ENCODE results near the gene TSACC. TPM values are rescaled to one million over a fixed set of nuclear protein-coding genes. Genes with fewer than 3 reads are reported as not detected.
A peak's percentile ranks its signal among the peaks of the same experiment; 100 is the strongest.

Gene TSACC
- total and polyA plus RNA-seq, 9 of the 15 experiments (the other 6 are each of a cell fraction or from before 2014, with no cell fraction given) = 0.45 to 7.4 (median 2.6) TPM

GRCh38 chr1:156393095-156393494 is 54.8 kb downstream of the TSACC start:
- no peaks in the 10 kb centered on the region for H3K79me2 ChIP-seq (ENCODE audit: control insufficient read depth, insufficient read depth, low read length)
- no peaks in the 10 kb centered on the region for H3K36me3 ChIP-seq (ENCODE audit: control insufficient read depth, insufficient read depth, low read length)
- in situ Hi-C loops (cut with MboI) (no loop called here), intact Hi-C loops (cut with micrococcal nuclease) (no loop called here)
- H3K9me3 ChIP-seq (replicated peaks; ENCODE audit: control insufficient read depth, insufficient read depth, low read depth, low read length) = no peaks in the 10 kb centered on the region
- no peak overlapping the region for H3K4me3 ChIP-seq
- no peak for TF ChIP-seq TAF1 (IDR thresholded peaks at IDR 0.05; ENCODE audit: control insufficient read depth, extremely low read depth, insufficient read depth, low read length, severe bottlenecking)
- peak; percentile 76 for TF ChIP-seq NR2C1 (IDR thresholded peaks at IDR 0.05)
- peak; percentile 63; the same call in 1 of the 2 replicates for TF ChIP-seq NR2C1 (tag; IDR thresholded peaks at IDR 0.05)
- no peak for TF ChIP-seq LARP7 (IDR thresholded peaks at IDR 0.05)
- TF ChIP-seq NR2C2 (CRISPR knock-in tag; IDR thresholded peaks at IDR 0.05) = no peak
- TF ChIP-seq NR2C2 (tag; IDR thresholded peaks at IDR 0.05) = peak; percentile 49; the same call in 1 of the 2 replicates
- 0 out of 2 replicates have a peak, but pooled peaks have one; percentile 27 for TF ChIP-seq BCOR (IDR thresholded peaks at IDR 0.05)
- DNase-seq (ENCODE audit: extremely low read depth in 1 of 4, low spot score in 3 of 4) (no peak), ATAC-seq (no peak), FAIRE-seq (no peak)
- H3K9me1 ChIP-seq (ENCODE audit: control insufficient read depth, insufficient read depth, low read length) = no peaks in the 10 kb centered on the region
- 0 out of 2 replicates have a peak, but pooled peaks cover 3% of the 10 kb centered on the region for H4K20me1 ChIP-seq (replicated peaks; ENCODE audit: control insufficient read depth, insufficient read depth, low read length)
- POLR2A ChIA-PET = interaction anchor here (1.4 kb wide), 1 partner anchor 14 kb away, joined by 3 read pairs; no protein-coding TSS in a partner anchor
- H3K27ac ChIP-seq (ENCODE audit: extremely low read depth, low read depth, low read length) = no peak overlapping the region
- peak overlapping the region in 1 of 2 experiments; percentile 40; a peak in 2 of 4 replicates for H3K9ac ChIP-seq (ENCODE audit: insufficient read depth in 1 of 2, low read depth in 2 of 2, low read length in 2 of 2)
- no peak overlapping the region for H3K4me2 ChIP-seq (ENCODE audit: insufficient read depth, low read length)
- no peak overlapping the region for H2AFZ ChIP-seq (ENCODE audit: low read depth, low read length)
- CTCF ChIA-PET (ENCODE audit: low intra/inter-chr PET ratio) = interaction anchor here (0.7 to 1.1 kb wide), 3 partner anchors 23 to 209 kb away, joined by 3 read pairs; no protein-coding TSS in a partner anchor
- peaks cover 5 to 6% of the 10 kb centered on the region in 2 experiments; a peak in 4 of 5 replicates for H3K27me3 ChIP-seq (ENCODE audit: control insufficient read depth in 2 of 2, insufficient read depth in 2 of 2, low read length in 2 of 2)
- BruUV-seq (replicated peaks) = no TSS peak
- H3K4me1 ChIP-seq (replicated peaks in 1 of 2; ENCODE audit: control insufficient read depth in 2 of 2, insufficient read depth in 2 of 2, low read length in 2 of 2) = peaks cover 0 to 30% of the 10 kb centered on the region in 2 experiments; a peak in 3 of 5 replicates

All from K562 (cell line).